HTERT RPE-1 (cell line): Measurements from ENCODE around the gene S100A2.
"Not testable (repeated sequence)": the region's sequence is repeated elsewhere in the genome, so short reads cannot be mapped to it uniquely, and the experiment has no call there.

Experiments used
- in situ Hi-C: fragments of 300-500 bp; cut with MboI; formaldehyde crosslinking; loops from 4 replicates; pipeline ENCODE4 v1.14.3; 2020; ENCODE audit warnings: low sequenced_read_pairs

The S100A2 gene

DNA sequence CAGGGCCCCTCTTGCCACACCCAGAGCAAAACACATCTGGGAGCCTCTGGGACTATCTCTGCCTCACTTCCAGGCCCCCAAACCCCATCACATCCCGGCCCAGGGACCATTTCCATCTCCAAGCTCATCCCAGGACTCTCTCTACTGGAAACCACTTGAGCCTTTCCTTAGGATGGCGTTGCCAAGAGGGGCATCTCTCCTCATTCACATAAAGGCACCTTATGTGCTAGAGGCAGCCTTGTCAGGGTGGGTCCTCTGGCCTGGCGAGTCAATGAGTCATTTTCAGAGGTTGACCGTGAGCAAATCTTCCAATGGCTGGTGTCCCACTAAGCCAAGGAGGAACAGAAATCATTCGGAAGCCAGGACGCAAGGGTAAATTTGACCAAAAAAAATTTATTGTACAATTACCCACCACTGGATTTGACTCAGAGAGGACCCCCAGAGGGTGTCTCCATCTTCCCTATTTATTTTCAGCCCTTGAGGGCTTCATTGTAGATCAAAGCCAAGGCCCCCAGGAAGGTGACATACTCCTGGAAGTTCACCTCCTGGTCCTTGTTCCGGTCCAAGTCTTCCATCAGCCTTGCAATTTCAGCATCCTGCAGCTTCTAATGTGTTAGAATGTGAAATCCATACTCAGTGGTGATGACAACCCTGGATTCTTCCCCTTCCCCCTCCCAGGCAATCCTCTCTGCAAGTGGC lies 31.3 kb downstream of the S100A2 start:
- in situ Hi-C loops = no loop called here

- in situ Hi-C loops = no loop called here
These were observed 31.9 kb downstream of the S100A2 start for GRCh38 chr1:153533689-153534201.

GRCh38 chr1:153532769-153533599 lies 32.7 kb downstream of the S100A2 start:
- in situ Hi-C loops = no loop called here

DNA sequence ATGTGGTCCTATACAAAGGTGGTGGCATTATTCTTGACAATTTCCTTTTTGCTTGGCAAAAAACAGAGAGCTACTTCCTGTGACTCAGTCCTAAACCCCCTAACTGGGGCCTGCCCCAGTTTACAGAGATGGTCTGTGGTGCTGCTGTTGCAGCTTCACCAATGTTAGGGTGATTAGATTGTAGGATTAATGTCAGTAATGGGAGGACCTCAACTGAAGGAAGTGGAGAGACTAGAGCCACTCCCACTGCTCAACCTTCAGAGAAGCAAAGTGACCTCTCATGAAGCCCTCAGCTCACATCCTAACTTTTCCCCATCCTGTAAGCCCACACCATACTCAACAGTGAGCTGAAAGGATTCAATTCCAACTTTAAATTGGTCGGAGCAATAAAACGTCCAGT lies 33.5 kb downstream of the S100A2 start:
- in situ Hi-C loops = no loop called here

GRCh38 chr1:153531638-153532037 lies 34.0 kb downstream of the S100A2 start:
- in situ Hi-C loops = no loop called here

GRCh38 chr1:153527683-153528040 lies 38.0 kb downstream of the S100A2 start:
- in situ Hi-C loops = no loop called here

- in situ Hi-C loops = no loop called here
These were observed 38.5 kb downstream of the S100A2 start for GRCh38 chr1:153527023-153527682.

- in situ Hi-C loops = no loop called here
These were observed 39.5 kb downstream of the S100A2 start for GRCh38 chr1:153526132-153526543.

DNA sequence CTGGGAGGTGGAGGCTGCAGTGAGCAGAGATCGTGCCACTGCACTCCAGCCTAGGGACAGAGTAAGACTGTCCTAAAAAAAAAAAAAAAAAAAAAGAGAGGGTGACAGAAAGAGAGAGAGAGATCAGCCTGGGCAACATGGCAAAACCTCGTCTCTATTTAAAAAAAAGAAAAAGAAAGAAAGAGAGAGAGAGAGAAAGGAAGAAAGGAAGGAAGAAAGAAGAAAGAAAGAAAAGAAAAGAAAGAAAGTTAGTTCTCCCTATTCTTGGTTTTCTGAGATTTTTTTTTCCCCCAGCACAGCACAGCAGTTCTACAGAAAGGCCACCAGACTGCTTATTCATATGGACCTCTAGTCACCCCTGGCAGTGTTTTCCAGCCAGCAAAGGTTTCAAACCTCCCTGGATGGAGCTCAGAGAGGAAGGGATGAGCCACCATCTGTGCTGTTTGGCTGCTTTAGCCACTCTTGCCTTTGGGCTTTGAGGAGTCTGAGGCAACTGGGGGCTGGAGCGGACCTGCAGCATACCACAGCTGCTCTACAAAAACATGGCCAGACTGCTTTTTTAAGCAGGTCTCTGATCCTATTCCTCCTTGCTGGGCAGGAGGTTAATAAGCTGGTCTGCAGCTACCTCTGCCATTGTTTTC lies 40.4 kb downstream of the S100A2 start:
- in situ Hi-C loops = no loop called here

GRCh38 chr1:153522353-153523048 lies 43.1 kb downstream of the S100A2 start:
- in situ Hi-C loops = not testable (repeated sequence)

DNA sequence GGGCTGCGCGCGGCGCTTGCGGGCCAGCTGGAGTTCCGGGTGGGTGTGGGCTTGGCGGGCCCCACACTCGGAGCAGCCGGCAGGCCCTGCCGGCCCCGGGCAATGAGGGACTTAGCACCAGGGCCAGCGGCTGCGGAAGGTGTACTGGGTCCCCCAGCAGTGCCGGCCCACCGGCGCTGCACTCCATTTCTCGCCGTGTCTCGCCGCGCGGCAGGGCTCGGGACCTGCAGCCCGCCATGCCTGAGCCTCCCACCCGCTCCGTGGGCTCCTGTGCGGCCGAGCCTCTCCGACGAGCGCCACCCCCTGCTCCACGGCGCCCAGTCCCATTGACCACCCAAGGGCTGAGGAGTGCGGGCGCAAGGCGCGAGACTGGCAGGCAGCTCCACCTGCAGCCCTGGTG lies 43.8 kb downstream of the S100A2 start:
- in situ Hi-C loops = not testable (repeated sequence)

- in situ Hi-C loops = no loop called here
These were observed 44.7 kb downstream of the S100A2 start for GRCh38 chr1:153520818-153521476.

- in situ Hi-C loops = not testable (repeated sequence)
These were observed 45.4 kb downstream of the S100A2 start for GRCh38 chr1:153520137-153520691.

- in situ Hi-C loops = no loop called here
These were observed 46.4 kb downstream of the S100A2 start for GRCh38 chr1:153519242-153519641.

GRCh38 chr1:153515504-153516394 lies 49.9 kb downstream of the S100A2 start:
- in situ Hi-C loops = no loop called here

DNA sequence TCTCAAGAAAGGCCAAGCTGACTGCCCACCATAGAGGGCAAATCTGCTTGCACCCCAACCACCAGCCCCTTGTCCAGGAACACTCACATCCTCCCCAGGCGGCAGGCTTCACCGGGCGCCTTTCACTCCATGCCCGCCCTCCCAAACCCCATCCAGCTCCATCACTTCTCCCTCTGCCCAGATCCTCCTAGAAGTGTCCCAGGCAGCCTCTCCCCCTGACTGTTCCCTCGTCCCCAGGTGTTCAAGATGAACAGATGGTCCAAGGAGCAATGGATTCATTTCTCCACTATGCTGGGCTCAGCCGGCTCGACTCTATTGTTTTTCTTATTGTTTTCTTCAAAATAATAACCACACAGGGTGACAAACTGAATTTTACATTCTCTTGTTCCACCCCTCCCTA lies 52.0 kb downstream of the S100A2 start:
- in situ Hi-C loops = no loop called here

- in situ Hi-C loops = no loop called here
These were observed 52.6 kb downstream of the S100A2 start for GRCh38 chr1:153513023-153513422.
